Left ventricle myocardium inferior (tissue), 1 donor: Measurements from ENCODE around the gene PSENEN. TPM values are rescaled to one million over a fixed set of nuclear protein-coding genes. Genes with fewer than 3 reads are reported as not detected.

Source experiments
- DNase-seq: peaks from one replicate; pipeline ENCODE4 v3.0.0-alpha.2; 2020
- H3K27ac ChIP-seq: fragments of 200-600 bp; replicated peaks from 2 replicates; pipeline ENCODE4 v1.8.0; 2021
- H3K27me3 ChIP-seq: fragments of 200-600 bp; 2 replicates; pipeline ENCODE4 v1.8.0; 2021; ENCODE audit warnings: low read depth
- H3K36me3 ChIP-seq: fragments of 200-600 bp; 2 replicates; pipeline ENCODE4 v1.8.0; 2021
- H3K4me1 ChIP-seq: fragments of 200-600 bp; 2 replicates; pipeline ENCODE4 v1.8.0; 2021
- H3K4me3 ChIP-seq: fragments of 200-600 bp; 2 replicates; pipeline ENCODE4 v1.8.0; 2021; ENCODE audit warnings: mild to moderate bottlenecking, moderate library complexity
- H3K9me3 ChIP-seq: fragments of 200-600 bp; replicated peaks from 2 replicates; pipeline ENCODE4 v1.8.0; 2021
- intact Hi-C: fragments of 100-400 bp; cut with micrococcal nuclease; formaldehyde crosslinking; loops from one replicate; pipeline ENCODE4 v1.11.0; 2022
- total RNA-seq: library from RNA; stranded (reverse); fragmentation: NEBNext Ultra II Directional; extraction: Animal tissue kit (Norgen Biotek cat#: 25700); gene quantifications from one replicate; pipeline ENCODE4 v1.2.1, GENCODE V29; 2021
- TF ChIP-seq, protein P1 (sequence below): fragments of 200-600 bp; IDR thresholded peaks from 2 replicates; pipeline ENCODE4 v1.8.0; 2021; ENCODE audit warnings: antibody characterized with exemption, mild to moderate bottlenecking, borderline replicate concordance
- donor health status: DM: no; HTN: yes; CAD: no; lungs with severe emphysema.

PSENEN gene
- total RNA-seq, 1 donor from 2014 or later = 43.1 TPM

DNA sequence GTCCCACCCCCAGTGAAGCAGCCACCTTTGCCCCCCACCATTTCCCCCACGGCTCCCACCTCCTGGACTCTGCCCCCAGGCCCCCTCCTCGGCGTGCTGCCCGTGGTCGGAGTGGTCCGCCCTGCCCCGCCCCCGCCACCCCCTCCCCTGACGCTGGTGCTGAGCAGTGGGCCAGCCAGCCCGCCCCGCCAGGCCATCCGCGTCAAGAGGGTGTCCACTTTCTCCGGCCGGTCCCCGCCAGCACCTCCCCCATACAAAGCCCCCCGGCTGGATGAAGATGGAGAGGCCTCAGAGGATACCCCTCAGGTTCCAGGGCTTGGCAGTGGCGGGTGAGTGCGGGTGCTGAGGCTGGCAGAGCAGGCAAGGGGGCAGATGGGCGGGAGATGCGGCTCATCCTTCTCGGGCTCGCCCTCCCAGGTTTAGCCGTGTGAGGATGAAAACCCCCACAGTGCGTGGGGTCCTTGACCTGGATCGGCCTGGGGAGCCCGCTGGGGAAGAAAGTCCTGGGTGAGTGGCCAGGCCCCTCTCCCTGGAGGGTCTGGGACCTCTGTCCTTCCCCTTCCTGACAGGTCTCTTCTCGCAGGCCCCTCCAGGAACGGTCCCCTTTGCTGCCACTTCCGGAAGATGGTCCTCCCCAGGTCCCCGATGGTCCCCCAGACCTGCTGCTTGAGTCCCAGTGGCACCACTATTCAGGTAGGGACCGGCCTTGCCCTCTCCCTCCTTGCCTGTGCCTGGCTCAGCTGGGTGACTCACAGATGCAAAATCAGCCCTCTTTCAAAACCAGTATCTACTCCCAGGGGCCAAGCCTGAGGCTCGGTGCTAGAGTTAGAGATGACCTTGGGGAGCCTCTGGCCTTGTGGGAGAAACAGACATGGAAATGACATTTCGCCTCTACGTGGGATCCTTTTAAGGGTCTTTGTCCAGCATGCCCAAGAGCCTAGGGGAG lies 12.0 kb upstream of the PSENEN start:
- TF ChIP-seq, protein P1, sequence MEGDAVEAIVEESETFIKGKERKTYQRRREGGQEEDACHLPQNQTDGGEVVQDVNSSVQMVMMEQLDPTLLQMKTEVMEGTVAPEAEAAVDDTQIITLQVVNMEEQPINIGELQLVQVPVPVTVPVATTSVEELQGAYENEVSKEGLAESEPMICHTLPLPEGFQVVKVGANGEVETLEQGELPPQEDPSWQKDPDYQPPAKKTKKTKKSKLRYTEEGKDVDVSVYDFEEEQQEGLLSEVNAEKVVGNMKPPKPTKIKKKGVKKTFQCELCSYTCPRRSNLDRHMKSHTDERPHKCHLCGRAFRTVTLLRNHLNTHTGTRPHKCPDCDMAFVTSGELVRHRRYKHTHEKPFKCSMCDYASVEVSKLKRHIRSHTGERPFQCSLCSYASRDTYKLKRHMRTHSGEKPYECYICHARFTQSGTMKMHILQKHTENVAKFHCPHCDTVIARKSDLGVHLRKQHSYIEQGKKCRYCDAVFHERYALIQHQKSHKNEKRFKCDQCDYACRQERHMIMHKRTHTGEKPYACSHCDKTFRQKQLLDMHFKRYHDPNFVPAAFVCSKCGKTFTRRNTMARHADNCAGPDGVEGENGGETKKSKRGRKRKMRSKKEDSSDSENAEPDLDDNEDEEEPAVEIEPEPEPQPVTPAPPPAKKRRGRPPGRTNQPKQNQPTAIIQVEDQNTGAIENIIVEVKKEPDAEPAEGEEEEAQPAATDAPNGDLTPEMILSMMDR = no peak
- H3K36me3 ChIP-seq = peaks cover 89% of the 10 kb centered on the region
- H3K4me3 ChIP-seq = no peak overlapping the region
- DNase-seq = no peak
- no peaks in the 10 kb centered on the region for H3K27me3 ChIP-seq
- H3K27ac ChIP-seq = no peak overlapping the region
- no peaks in the 10 kb centered on the region for H3K4me1 ChIP-seq
- intact Hi-C loops = no loop called here
- H3K9me3 ChIP-seq = no peaks in the 10 kb centered on the region

DNA sequence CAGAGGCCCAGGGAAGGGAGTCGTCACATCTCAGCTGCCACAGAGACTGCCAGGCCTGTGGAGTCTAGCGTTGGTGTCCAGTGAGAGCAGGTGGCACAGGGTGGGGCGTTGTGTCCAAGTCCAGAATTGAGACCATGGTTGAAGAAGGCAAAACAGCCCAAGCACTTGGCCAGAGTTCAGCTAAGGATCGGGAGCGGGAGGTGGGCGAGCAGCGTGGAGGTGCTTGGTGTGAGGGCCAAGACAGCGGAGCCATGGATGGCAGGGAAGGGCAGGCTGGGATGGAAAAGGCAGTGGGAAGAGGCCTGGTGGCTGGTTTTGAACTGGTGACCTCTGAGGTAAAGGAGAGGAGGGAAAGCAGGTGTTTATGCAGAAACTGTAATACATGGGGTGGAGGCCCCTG lies 11.2 kb upstream of the PSENEN start:
- no peak overlapping the region for H3K27ac ChIP-seq
- no peaks in the 10 kb centered on the region for H3K27me3 ChIP-seq
- TF ChIP-seq, protein P1 = no peak
- H3K9me3 ChIP-seq = no peaks in the 10 kb centered on the region
- intact Hi-C loops = no loop called here
- H3K4me3 ChIP-seq = no peak overlapping the region
- peaks cover 87% of the 10 kb centered on the region for H3K36me3 ChIP-seq
- peaks cover 2% of the 10 kb centered on the region for H3K4me1 ChIP-seq
- no peak for DNase-seq

DNA sequence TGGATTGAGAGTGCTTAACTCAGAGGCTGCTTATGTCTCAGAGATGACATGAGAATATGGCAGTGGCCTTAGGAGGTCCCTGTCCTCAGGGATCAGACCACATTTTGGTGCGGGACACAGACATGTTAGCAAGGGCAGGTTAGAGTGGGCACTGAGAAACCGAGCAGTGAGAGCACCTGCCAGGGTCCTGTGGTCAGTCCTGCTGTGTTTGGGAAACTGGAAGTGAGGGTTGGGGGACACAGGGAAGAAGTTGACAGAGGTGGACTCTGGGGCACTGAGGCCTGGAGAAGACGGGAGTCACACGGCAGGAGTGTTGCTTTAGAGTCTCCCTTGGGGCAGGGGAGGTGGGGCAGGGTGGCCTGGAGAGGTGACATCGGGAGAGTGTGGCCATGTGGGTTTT lies 10.6 kb upstream of the PSENEN start:
- TF ChIP-seq, protein P1 = no peak
- no peak for DNase-seq
- H3K36me3 ChIP-seq = peaks cover 81% of the 10 kb centered on the region
- peaks cover 9% of the 10 kb centered on the region for H3K4me1 ChIP-seq
- no peak overlapping the region for H3K4me3 ChIP-seq
- H3K27me3 ChIP-seq = no peaks in the 10 kb centered on the region
- no peak overlapping the region for H3K27ac ChIP-seq
- no peaks in the 10 kb centered on the region for H3K9me3 ChIP-seq
- intact Hi-C loops = no loop called here

DNA sequence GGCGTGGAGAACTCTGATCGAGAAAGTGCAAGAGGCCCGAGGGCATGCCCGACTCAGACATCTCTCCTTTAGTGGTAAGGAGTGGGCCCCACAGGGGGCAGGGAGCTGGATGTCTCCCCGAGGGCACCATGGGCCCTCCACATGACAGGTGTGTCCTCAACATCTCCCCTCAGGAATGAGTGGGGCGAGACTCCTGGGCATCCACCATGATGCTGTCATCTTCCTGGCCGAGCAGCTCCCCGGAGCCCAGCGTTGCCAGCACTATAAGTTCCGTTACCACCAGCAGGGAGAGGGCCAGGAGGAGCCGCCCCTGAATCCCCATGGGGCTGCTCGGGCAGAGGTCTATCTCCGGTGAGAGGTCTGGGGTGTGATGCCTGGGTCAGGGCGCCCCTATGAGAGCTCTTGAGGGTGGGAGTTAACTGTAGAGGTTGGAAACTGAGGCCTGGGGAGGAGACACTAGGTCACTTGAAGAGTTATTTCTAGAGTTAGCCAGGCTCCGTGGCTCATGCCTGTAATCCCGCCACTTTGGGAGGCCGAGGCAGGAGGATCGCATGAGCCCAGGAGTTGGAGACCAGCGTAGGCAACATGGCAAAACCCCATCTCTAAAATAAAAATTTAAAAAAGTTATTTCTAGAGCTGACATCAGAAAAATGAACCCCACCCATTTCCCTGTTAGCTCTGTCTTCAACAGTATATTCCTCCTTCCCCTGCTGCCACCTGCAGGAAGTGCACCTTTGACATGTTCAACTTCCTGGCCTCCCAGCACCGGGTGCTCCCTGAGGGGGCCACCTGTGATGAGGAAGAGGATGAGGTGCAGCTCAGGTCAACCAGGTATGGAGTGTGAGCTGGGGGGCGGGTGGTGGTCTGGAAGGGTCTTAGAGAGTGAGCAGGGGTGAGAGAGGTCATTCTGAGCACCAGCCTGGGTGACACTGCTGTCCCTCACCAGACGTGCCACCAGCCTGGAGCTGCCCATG lies 8.3 kb upstream of the PSENEN start:
- Histone ChIP-seq H3K27me3 (no peaks in the 10 kb centered on the region), H3K27ac (no peak overlapping the region), H3K4me3 (no peak overlapping the region), H3K4me1 (peaks cover 25% of the 10 kb centered on the region), H3K9me3 (no peaks in the 10 kb centered on the region), H3K36me3 (peaks cover 58% of the 10 kb centered on the region)
- intact Hi-C loops = no loop called here
- TF ChIP-seq, protein P1 = no peak
- no peak for DNase-seq
